ENCODE data around the gene UTP25.
"Not testable (repeated sequence)": the region's sequence is repeated elsewhere in the genome, so short reads cannot be mapped to it uniquely, and the experiment has no call there.

The UTP25 gene

DNA sequence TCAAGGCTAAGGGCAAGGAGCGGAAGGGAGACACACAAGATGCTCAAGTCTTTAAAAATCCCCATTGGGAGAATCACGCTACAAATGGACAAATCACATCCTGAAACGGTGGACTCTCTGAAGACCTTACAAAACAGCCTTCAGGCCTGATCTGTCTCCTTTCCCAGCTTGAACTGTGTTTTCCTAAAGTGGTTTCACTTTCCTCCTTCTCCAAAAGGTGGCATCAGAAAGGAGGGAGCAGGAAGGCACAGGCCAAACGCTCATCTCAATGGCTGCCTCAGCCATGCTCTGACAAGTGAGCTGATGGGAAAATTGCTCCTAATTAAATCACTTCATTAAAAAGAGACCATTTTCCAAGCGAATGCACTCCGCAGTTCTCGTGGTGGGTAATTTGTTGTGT lies 47.7 kb downstream of the UTP25 start:
- peak; percentile 86 for DNase-seq

DNA sequence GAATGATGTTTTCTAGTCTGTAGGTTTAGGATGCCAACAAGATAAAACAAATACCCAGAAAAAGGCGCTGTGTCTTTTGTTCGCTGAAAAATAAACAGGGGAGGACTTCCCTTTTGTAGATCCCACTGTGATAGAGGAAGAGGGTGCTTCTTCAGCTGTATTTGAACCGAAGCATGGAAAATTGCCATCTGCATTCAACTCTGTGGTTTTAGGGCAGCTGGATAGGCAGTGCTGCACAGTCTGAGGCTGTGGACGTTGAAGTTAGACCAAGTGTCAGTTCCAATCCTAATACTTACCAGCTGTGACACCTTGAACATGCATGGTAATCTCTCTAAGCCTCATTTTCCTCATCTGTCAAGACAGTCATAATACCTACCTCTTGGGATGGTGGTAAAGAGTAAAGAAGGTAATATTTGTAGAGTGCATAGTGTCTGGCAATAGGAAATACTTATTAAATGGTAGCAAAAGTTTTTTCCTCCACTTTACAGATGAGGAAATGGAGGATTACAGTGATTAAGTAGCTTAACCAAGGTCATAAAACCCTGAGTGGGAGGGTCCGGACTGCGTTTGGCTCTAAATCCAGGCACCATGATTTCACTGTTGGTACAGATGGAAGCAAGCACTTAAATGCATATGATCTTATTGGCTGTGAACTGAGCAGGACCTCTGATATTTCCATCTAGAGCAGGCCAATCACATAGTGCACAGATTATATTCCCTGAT lies 48.5 kb downstream of the UTP25 start:
- no peak for DNase-seq

DNA sequence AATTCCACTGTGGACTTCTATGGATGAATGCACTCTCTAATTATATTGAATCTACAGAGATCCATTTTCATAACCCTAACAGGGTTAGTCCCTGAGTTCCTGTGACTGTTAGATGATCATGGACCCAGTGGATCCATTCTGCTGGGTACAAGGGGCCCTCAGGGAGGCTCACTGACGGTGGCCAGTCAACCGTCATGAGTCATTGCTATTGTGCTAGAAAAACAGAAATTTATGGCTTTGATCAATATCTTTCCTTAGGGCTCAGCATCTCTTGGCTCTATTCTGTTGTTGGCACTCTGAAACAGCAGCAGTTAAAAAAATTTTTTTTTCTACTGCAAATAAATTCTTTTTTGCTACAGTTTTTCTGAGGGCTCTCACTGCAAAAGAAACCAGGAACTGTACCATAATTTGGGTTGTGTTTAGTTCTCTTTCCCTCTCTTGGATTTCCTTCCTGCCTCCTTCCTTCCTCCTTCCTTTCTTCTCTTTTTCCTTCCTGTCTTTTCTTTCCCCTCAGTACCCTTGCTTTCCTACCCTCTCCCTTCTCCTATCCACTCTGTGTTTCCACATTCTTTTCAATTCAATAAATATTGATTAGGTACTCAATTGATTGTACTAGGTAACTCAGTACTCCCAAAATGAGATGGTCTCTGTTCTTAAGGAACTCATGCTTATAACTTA lies 49.5 kb downstream of the UTP25 start:
- no peak for DNase-seq

DNA sequence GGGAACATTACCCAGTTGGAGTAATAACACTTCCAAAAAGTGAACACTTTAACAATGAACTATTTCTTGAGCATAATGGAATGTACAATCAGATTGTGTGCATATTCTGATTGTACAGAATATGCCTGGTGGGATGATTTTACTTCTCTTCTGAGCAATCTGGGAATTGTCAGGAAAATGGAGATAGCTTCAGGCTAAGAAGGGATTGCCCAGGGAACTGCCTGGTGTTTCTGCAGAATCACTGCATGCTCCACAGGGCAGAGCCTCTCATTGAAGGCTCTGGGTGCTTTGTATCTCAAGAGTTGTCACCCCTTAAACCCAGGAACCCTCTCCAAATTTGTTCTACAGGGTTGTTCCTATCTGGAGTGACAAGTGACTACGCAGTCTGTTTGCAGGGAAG lies 51.2 kb downstream of the UTP25 start:
- DNase-seq: no peak

DNA sequence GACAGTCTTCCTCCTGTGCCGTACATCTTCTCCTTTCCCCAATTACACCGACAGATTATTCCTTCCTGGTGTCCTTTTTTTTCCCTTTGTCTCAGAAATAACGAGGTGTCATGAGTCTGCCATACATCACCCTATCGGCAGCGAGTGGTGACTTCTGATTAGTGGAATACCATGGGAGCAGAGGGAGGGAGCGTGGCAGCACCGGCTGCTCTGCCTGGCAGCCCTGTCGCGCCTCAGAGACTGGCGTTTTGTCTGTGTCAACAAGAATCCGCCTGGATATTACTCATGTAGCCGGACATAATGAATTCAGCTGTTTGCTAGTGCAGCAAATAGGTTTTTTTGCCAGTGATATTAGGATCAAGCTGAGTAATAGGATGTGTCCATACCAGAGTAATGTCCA lies 51.8 kb downstream of the UTP25 start:
- no peak for DNase-seq

DNA sequence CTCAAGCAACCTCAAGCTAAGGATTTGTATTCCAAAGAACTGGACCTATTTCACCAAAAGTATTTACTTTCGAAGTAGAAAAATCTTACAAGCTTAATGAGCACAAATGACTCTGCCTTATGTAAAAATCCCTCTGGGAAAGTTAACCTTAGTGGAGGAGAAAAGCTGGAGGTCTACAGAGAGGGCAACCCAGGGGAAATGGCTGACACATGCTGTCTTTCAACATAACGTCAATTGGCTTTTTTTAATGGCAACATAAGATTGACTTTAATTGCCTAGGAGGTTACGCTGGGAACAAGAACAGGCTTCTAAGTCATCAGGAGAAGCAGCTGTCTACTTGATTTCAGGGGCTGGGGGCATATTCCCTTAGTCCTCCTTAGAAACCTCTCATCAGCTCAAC lies 52.3 kb downstream of the UTP25 start:
- no peak for DNase-seq

DNA sequence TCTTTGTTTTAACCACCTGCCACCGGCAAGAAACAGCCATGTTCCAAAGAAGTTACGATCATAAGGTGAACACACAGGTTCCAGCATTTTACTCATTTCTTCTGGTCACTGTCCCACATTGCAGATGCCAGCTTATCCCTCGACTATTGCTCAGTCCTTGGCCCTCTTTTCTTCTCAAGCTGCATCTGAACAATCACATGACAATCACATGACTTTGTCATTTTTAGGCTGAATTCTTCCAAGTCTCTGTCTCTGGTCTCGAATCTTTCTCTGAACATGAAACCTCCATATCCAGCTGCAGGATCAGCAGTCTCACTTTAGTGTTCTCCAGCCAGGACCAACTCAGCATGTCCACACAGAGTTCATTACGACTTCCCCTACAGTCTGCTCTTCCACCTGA lies 53.8 kb downstream of the UTP25 start:
- no peak for DNase-seq

DNA sequence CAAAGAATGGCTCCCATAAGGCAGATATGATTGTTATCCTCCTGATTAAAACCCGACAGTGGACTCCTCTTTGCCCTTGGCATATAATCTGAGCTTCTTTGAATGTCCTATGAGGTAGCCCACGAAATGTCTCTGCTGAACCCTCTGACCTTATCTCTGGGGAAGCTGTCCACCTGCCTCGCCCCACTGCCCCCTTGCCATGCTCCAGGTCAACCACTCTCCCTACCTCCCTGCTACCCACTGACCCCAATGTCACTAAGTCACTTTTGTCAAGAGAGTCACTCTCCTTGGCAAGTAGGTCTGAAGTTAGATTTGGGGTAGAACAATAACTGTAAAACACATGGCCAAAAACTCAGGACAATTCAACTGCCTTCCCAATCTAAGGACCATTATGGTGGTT lies 54.5 kb downstream of the UTP25 start:
- no peak for DNase-seq

DNA sequence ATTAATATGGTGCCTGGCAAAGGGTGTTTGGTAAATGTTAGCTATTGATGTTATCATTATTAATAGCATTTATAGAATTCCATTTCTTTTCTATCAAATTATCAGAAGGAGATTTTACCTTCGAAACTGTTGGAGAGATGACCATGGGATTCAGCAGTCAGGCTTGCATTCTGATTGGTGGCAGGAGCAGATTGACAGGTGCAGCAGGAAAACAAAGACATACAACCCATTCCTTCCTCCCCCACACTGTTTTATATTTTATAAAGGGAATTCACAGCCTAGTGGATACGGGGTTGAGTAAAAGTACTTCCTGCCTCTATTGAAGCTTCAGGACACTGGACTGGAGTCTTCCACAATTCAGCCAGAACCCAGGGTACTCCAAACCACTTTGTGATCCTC lies 55.2 kb downstream of the UTP25 start:
- no peak for DNase-seq

DNA sequence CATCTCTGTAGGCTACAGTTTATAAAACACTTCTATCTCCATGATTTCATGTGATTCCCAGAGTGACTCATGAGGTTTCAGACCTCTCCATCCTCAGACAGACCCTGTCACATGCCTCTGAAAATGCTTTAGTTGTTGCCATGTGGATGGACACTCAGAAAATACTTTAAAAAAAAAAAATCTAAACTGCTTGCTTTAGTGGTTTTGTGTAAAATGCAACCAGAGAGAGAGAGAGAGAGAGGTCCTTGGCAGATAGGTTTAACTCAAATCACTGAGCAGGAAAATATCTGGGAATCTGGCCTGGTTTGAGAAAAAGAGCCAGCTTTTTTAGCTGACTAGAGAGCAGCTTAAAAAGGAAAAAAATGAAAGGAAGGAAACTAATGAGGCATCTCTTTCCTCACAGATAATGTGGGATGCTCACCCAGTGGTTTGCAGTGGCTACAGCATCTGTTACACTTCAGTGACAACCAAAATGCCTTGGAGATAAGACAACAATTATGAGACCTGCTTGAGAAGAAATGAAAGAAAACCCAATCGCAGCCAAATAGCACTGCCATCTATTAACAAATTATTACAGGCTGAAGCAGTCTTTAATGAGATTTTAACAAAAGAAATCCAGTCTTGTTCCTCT lies 55.7 kb downstream of the UTP25 start:
- DNase-seq: no peak

DNA sequence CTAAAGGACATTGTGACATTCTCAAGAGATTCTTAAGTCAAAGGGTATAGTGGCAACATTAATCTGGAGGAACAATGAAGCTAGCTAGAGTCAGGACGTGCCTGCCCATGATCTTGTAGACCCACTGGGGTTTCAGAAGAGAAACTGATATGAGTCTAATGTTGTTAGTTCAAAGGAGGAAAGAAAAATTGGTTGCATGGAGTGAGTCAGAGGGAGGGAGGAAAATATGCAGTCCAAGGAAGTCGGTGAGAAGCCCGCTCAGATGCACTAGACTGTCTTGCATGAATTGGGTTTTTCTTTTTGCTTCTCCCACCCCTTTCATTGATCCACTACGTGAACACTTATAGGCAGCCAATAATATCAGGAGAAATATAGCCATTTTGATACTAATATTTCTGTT lies 56.5 kb downstream of the UTP25 start:
- DNase-seq: no peak

DNA sequence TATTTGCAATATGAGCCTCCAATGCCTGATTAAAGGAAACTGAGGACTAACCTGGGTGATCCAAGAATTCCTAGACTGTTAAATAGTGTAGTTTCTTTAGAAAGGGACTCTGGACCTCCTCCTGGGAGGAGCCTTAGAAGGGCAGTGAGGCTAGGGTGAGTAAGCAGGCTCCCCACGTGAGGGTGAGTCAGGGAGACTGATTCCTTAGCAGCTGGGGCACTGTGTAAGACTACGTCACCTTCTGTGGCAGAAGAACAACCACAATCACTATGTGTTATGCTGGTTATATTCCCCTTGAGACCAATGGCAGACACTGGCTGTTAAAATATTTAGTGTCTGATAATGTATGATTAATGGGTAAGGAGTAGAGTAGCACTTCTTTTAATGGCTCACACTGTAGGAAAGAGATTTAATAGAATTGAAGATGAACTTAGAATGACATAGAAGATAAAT lies 56.9 kb downstream of the UTP25 start:
- DNase-seq: no peak

DNA sequence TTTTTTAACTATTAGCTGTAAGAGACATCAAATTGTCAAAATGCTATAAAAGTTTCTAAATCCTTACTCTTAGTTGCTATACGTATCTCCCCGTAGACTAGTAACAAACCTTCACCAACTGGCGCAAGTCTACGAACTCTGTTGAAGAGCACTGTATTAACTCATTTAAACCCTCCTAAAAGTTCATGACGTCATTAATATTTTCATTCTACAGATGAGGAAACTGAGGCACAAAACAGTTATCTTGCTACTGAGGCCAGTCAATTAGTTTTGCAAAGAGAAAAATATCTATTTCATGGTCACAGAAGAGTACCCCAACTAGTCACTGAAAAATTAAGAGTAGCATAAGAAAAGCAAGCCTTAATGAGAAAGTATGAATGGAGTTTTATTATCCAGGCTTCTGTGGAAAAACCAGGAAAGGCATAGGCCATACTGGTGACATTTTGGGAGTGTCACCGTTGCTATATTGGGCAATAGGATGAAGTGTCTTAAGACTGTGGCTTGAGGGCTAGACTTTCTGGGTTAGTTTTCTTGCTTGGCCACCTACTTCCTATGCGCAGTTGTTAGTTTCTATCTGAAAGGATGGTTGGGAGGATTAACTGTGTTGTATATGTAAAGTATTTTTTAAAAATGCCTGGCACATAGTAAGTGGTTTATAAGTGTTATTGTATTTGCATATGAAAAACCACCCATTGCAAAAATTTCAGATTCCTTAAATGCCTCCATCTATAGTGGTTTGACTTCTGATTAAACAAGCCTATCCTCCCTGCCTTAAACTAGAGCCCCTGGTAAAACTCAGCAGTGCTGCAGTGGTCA lies 57.8 kb downstream of the UTP25 start:
- DNase-seq: no peak

DNA sequence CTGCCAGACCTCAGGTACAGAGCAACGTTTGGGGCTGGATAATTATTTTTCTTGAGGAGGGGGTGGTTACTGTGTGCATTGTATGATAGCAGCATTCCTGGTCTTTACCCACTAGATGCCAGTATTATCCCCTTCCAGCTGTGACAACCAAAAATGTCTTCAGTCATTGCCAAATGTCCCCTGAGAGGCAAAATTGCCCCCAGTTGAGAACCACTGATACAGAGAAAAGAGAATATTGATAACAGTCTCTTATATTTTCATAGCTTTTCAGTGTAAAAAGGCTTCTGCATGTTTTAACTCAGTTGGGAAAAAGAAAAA lies 58.4 kb downstream of the UTP25 start:
- DNase-seq: no peak

DNA sequence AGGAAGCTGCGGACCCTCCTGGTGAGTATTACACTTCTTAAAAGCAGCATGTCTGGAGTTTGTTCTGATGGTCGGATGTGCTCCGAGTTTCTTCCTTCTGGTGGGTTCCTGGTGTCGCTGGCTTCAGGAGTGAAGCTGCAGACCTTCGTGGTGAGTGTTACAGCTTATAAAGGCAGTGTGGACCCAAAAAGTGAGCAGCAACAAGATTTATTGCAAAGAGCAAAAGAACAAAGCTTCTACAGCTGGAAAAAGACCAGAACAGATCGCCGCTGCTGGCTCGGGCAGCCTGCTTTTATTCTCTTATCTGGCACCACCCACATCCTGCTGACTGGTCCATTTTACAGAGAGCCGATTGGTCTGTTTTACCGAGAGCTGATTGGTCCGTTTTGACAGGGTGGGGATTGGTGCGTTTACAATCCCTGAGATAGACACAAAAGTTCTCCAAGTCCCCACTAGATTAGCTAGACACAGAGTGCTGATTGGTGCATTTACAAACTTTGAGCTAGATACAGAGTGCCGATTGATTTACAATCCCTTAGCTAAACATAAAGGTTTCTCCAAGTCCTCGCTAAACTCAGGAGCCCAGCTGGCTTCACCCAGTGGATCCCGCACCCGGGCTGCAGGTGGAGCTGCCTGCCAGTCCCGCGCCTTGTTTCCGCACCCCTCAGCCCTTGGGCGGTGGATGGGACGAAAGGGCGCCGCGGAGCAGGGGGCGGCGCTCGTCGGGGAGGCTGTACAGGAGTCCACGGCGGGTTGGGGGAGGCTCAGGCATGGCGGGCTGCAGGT lies 60.7 kb downstream of the UTP25 start:
- not testable (repeated sequence) for DNase-seq

DNA sequence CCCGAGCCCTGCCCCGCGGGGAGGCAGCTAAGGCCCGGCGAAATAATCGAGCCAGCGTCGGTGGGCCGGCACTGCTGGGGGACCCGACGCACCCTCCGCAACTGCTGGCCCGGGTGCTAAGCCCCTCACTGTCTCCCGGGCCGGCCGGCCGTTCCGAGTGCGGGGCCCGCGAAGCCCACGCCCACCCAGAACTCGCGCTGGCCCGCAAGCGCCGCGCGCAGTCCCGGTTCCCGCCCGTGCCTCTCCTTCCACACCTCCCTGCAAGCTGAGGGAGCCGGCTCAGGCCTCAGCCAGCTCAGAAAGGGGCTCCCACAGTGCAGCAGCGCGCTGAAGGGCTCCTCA lies 61.3 kb downstream of the UTP25 start:
- DNase-seq: no peak

DNA sequence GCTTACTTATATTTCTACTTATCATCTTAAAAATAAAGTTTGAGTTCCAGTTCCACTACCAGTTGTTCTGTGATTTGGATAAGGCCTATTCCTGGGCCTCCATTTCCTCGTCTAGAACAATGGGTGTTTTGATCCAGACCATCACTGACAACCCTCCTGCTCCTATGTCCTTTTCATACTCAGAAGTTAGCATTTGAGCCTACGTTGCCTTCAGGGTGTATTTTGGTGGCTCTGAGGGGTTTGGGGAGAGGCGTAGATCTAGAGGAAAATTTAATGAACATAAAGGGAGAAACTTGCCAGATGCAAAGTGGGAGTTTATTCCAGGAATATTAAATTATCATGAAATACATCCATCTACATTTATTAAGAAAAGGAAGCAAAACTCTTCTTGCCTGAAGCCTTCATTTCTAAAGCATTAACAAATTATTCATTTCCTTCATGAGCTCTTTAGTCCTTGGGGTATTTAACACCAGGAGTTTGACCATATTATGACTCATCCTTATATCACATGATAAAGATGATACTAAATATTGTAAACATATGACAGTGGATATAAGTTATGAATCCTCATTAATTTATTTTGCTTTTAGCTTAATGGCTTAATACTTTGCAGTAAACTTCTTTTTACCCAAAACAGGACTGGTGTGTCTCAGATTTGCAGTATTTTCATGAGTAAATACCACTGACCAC lies 63.0 kb downstream of the UTP25 start:
- no peak for DNase-seq

DNA sequence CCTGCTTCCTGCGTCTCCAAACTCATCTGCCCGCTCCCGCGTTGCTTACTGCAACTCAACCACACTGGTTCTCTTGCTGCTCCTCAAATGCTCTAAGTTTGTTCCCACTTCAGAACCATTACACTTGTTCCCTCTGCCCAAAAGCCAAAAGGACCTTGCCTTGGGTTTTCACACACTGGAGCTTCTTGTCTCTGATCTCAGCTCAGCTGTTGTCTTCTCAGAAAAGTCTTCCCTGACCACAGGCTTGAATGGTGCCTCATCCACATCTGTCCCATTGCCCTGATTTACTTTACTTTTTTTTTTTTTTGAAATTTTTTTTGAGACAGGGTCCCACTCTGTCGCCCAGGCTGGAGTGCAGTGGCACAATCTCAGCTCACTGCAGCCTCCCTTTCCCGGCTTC lies 66.0 kb downstream of the UTP25 start:
- no peak for DNase-seq

DNA sequence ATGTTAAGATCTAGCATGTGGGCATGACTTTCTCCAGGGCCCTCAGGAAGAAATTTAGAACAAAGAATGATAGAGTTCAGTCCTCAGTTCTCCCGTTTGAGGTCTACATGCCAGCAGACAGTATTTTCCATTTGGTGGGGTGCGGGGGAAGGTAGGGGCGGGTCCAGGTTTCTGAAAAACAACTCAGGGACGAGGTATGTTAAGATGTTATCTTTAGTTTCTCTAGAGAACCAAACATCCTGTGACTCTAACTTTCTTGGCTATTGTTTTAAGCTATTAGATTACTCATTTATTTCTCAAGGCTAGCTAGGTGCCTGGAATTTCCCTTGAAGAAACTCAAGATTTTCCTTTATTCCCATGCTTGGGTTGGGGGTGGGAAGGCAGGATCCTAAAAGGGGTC lies 67.9 kb downstream of the UTP25 start:
- no peak for DNase-seq

DNA sequence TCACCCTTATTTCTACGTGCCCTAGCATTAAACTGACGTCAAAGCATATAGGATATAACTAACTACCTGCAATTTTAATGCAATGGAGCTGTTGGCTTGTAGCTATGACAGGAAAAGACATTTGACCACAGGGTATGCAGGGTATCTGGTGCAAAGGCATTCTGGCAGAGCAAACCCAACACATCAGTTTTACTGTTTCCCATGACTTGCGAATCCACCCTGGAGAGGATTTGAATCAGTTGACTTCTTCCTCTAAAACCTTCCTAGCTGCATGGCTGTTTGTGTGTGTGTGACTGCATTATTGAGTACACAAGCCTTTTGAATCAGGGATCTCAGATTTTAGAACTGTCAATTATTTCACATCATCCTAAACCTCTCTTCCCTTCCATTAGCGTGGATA lies 68.6 kb downstream of the UTP25 start:
- no peak for DNase-seq

DNA sequence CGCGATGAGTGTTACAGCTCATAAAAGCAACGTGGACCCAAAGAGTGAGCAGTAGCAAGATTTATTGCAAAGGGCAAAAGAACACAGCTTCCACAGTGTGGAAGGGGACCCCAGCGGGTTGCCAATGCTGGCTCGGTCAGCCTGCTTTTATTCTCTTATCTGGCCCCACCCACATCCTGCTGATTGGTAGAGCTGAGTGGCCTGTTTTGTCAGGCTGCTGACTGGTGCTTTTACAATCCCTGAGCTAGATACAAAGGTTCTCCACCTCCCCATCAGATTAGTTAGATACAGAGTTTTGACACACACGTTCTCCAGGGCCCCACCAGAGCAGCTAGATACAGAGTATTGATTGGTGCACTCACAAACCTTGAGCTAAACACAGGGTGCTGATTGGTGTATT lies 70.5 kb downstream of the UTP25 start:
- DNase-seq: not testable (repeated sequence)

DNA sequence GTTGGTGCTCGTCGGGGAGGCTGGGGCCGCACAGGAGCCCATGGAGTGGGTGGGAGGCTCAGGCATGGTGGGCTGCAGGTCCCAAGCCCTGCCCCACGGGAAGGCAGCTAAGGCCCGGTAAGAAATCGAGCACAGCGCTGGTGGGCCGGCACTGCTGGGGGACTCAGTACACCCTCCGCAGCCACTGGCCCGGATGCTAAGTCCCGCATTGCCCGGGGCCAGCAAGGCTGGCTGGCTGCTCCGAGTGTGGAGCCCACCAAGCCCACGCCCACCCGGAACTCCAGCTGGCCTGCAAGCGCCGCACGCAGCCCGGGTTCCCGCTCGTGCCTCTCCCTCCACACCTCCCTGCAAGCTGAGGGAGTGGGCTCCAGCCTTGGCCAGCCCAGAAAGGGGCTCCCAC lies 71.1 kb downstream of the UTP25 start:
- DNase-seq: not testable (repeated sequence)
